AG04450 (cell line): Measurements from ENCODE around the gene CRADD. TPM values are rescaled to one million over a fixed set of nuclear protein-coding genes. Genes with fewer than 3 reads are reported as not detected.

Experiments
- CTCF ChIA-PET: fragments of 300-600, 350-600 bp; formaldehyde crosslinking; extraction: SDS; loops from one replicate; lab custom pipeline; 2022; ENCODE audit warnings: antibody characterized with exemption, inconsistent platforms; lab: Charles Lee
- POLR2A ChIA-PET: fragments of 350-600 bp; formaldehyde crosslinking; extraction: SDS; loops from one replicate; lab custom pipeline; 2021; ENCODE audit warnings: antibody characterized with exemption, inconsistent platforms; lab: Yijun Ruan, JAX
- DNase-seq: peaks from one replicate; pipeline ENCODE4 v3.0.0-alpha.2; 2011; ENCODE audit warnings: low read depth, low spot score
- H3K27ac ChIP-seq: one replicate; pipeline ENCODE4 v1.5.1; 2012; ENCODE audit warnings: low read depth, low read length, control low read depth
- H3K27me3 ChIP-seq: one replicate; pipeline ENCODE4 v1.6.0; 2012; ENCODE audit warnings: low read length; ENCODE audit not compliant: control insufficient read depth, insufficient read depth
- H3K4me3 ChIP-seq: 2 replicates; pipeline ENCODE4 v1.5.1; 2011; ENCODE audit warnings: mild to moderate bottlenecking, low read depth, low read length, control low read depth
- H3K9me3 ChIP-seq: 2 replicates; pipeline ENCODE4 v1.5.1; 2012; ENCODE audit warnings: low read length; ENCODE audit not compliant: control insufficient read depth, insufficient read depth
- CTCF ChIP-seq: IDR thresholded peaks from 2 replicates; pipeline ENCODE4 v1.5.1; 2011; ENCODE audit warnings: low read depth, low read length, control low read depth, inconsistent platforms
- polyA plus RNA-seq: library from polyadenylated mRNA; depleted of rRNA; stranded (reverse); fragments of >200 nt; gene quantifications from 2 replicates; pipeline ENCODE4 v1.2.3, GENCODE V29; 2011

Gene CRADD
- polyA plus RNA-seq, 1 experiment = 8.8 TPM

DNA sequence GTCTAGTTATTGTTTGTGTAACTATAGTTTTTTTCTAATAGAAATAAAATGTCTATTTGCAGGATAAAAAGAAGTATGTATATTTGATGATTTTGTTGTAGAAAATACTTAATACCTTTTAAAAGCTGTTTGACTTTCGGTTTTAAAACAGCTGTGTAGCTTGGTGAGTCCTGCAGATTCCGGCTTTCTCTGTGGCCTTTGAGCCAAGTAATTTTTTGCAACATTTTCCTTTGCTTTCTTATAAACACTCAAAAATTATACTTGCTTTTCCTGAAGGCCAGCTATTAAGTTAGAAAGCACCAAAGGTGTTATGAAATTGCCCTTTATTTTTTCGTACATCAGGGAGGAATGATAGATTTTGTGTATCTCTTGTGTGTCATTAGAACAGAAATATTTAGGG lies 63.6 kb downstream of the CRADD start:
- Histone ChIP-seq H3K4me3 (peak overlapping the region; percentile 22; the same call in 1 of the 2 replicates), H3K27me3 (no peaks in the 10 kb centered on the region), H3K9me3 (no peaks in the 10 kb centered on the region), H3K27ac (no peak overlapping the region)
- POLR2A ChIA-PET = no interaction called here
- CTCF ChIA-PET = interaction anchor here (1.3 to 3.5 kb wide), 5 partner anchors 8 to 362 kb away, joined by 3 to 21 read pairs (median 5); partner anchors contain the start of gene SOCS2
- TF ChIP-seq CTCF = no peak
- DNase-seq = no peak

DNA sequence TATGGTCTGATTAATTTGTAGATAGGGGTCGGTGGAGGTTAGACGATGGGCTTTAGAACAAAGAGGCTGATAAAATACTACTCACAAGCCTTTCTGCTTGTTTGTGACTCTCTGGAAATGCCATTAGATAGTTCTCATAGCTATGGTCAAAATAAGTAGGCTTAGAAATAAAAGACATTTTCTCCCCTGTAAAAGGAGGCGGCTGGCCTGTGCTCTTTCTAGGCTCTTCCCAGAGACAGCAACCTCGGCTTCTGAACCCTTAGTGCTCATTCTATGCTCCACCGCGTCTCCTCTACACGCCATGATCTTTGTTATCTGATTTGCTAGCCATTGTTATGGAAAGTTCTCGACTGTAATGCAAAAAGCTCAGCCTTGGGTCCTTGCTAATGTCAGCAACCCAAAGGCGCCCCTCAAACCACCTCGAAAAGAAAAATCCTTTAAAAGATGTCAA lies 64.5 kb downstream of the CRADD start:
- POLR2A ChIA-PET = interaction anchor here (0.5 to 1.4 kb wide), 3 partner anchors 9 to 169 kb away, joined by 3 to 5 read pairs (median 3); partner anchors contain the start of gene SOCS2

DNA sequence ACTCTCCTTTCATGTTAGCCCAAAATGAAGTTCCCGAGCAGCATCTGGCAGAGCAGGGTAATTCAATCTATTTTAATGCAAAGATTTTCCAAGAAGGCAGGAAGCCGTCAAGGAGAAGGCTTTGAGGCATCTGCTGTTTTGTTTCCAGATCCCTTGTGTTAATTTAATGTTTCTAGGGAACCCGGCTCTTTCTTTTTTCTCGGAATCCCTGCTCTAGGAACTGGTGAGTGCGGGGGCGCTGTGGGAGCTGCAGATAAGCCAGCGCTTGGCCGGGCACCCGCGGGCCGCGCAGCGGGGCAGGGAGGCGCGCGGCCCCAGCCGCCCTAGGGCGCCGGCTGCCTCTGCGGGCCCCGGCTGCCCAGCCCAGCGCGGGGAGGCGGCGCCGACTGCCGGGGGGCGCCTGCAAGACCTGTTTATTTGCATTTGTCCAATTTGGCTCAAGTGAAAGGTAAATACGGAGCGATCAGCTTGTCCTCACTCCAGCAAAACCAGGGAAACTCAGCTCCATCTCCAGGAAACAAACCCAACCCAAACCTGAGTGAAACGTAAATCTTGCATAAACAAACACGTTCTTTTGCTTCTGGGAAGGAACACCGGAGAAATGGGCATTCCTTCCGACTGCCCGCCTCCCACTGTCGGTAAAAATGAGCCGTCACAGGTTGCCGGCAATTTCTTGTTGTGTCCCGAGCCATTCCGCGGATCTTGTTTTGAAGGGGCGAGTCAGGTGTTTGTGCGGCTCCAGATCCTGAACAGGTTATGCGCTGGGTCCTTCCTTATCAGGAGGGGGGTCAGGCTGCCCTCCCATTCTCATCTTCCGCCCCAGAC lies 65.1 kb downstream of the CRADD start:
- no peaks in the 10 kb centered on the region for H3K9me3 ChIP-seq
- peak; percentile 51 for TF ChIP-seq CTCF
- peak overlapping the region; percentile 70 for H3K27ac ChIP-seq
- CTCF ChIA-PET = interaction anchor here (0.6 to 3.5 kb wide), 14 partner anchors 10 to 1230 kb away, joined by 3 to 21 read pairs (median 4); partner anchors contain the start of gene SOCS2
- peak; percentile 10 for DNase-seq
- no peaks in the 10 kb centered on the region for H3K27me3 ChIP-seq
- H3K4me3 ChIP-seq = peak overlapping the region; percentile 69
- POLR2A ChIA-PET = interaction anchor here (0.5 to 1.4 kb wide), 4 partner anchors 10 to 362 kb away, joined by 3 to 5 read pairs (median 3); partner anchors contain the start of gene SOCS2

More for the DNA sequence above, 64.5 kb downstream of the CRADD start:
- Histone ChIP-seq H3K27me3 (no peaks in the 10 kb centered on the region), H3K27ac (peak overlapping the region; percentile 70), H3K9me3 (no peaks in the 10 kb centered on the region), H3K4me3 (peak overlapping the region; percentile 69)
- DNase-seq = no peak
- CTCF ChIA-PET = interaction anchor here (0.6 to 3.5 kb wide), 13 partner anchors 9 to 361 kb away, joined by 3 to 21 read pairs (median 5); partner anchors contain the start of gene SOCS2
- TF ChIP-seq CTCF = no peak

DNA sequence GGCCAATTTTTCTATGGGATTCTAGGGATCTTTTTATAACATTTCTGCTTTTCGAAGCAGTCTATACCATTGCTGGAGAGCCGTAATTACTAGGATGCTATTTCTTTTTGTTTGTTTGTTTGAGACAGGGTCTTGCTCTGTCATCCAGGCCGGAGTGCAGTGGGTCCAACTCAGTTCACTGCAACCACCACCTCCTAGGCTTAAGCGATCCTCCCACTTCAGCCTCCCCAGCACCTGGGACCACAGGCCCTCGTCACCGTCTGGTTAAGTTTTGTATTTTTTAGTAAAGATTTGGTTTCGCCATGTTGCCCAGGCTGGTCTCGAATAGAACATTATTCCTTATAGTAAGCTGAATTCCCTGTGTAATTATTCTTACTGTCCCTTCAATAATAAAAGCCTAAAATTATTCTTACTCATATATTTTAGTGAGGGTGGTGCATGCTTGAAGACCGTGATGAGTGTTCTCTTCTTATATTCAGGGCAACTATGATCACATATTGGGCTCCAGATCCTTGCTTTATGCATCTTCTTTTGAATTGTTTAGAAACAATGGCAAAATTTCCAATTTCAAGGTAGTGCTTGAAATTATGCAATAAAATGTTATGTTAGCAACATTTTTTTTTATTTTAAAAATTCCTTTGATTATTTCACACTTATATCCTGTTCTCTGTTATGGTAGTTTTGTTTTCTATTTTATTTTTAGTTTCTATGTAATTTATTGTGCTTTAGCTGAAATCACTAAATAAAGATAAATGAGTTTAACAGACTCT lies 66.2 kb downstream of the CRADD start:
- ChIA-PET POLR2A (no interaction called here), CTCF (interaction anchor here (3.5 kb wide), 1 partner anchor 359 kb away, joined by 21 read pairs; no protein-coding TSS in a partner anchor)
- no peak overlapping the region for H3K4me3 ChIP-seq
- H3K9me3 ChIP-seq = no peaks in the 10 kb centered on the region
- DNase-seq = no peak
- TF ChIP-seq CTCF = no peak
- H3K27ac ChIP-seq = no peak overlapping the region
- H3K27me3 ChIP-seq = no peaks in the 10 kb centered on the region
